Esophagus squamous epithelium (tissue), 4 donors: ENCODE results near the gene CPSF4L.

Experiments used
- CTCF ChIP-seq, 6 experiments: fragments of 450-650 bp in 4 of 6; fragments of 200-600 bp in 2 of 6; sonication (generic) in 2 of 6; IDR thresholded peaks; one replicate each; pipeline ENCODE4 v1.5.1; 2016 to 2019; ENCODE audit warnings: antibody characterized with exemption in 6 of 6, mild to moderate bottlenecking in 4 of 6, moderate library complexity in 4 of 6
- POLR2A ChIP-seq, 4 donors: fragments of 450-650 bp; IDR thresholded peaks; one replicate each; pipeline ENCODE4 v1.6.1; 2017; ENCODE audit warnings: antibody characterized with exemption in 4 of 4, mild to moderate bottlenecking in 4 of 4, moderate library complexity in 3 of 4

- TF ChIP-seq CTCF (IDR thresholded peaks at IDR 0.05) (no peak), POLR2A (IDR thresholded peaks at IDR 0.05) (no peak)
Measured at GRCh38 chr17:73230088-73230487, 31.6 kb downstream of the CPSF4L start.
